Keratinocyte (primary cell): ENCODE data around the gene DDX41. TPM values are rescaled to one million over a fixed set of nuclear protein-coding genes. Genes with fewer than 3 reads are reported as not detected.

ENCODE experiments used
- DNase-seq: peaks from one replicate; pipeline ENCODE4 v3.0.0-alpha.2; 2011; ENCODE audit warnings: low read depth, missing footprints, low spot score
- FAIRE-seq: peaks from 2 replicates; lab custom pipeline; 2011; peaks lifted over from hg19 to GRCh38; lab: Jason Lieb, UNC
- H2AFZ ChIP-seq: 2 replicates; pipeline ENCODE4 v1.6.0; 2012; ENCODE audit warnings: low read length, control low read depth, inconsistent platforms; ENCODE audit not compliant: control insufficient read depth
- H3K27ac ChIP-seq: 2 replicates; pipeline ENCODE4 v1.5.1; 2011; ENCODE audit warnings: low read length; ENCODE audit not compliant: control insufficient read depth, insufficient read depth
- H3K27me3 ChIP-seq: 3 replicates; pipeline ENCODE4 v1.6.0; 2011; ENCODE audit warnings: low read length; ENCODE audit not compliant: control insufficient read depth, insufficient read depth; ENCODE audit errors: extremely low read depth
- H3K36me3 ChIP-seq, 2 experiments: 2 replicates in 1 of 2; 3 replicates in 1 of 2; pipeline ENCODE4 v1.5.1; 2011; ENCODE audit warnings: low read length in 2 of 2, mild to moderate bottlenecking in 1 of 2; ENCODE audit not compliant: control insufficient read depth in 2 of 2, insufficient read depth in 2 of 2; ENCODE audit errors: extremely low read depth in 1 of 2
- H3K4me1 ChIP-seq: 3 replicates; pipeline ENCODE4 v1.5.1; 2011; ENCODE audit warnings: low read length; ENCODE audit not compliant: control insufficient read depth, insufficient read depth; ENCODE audit errors: extremely low read depth
- H3K4me2 ChIP-seq: 3 replicates; pipeline ENCODE4 v1.6.0; 2011; ENCODE audit warnings: low read depth, low read length; ENCODE audit not compliant: control insufficient read depth, insufficient read depth; ENCODE audit errors: extremely low read depth
- H3K4me3 ChIP-seq, 3 experiments: fragments of 200-600 bp in 1 of 3; sonication (generic) in 1 of 3; 2 replicates in 2 of 3; 3 replicates in 1 of 3; pipeline ENCODE4 v1.5.1; 2011 to 2016; ENCODE audit warnings: low read length in 3 of 3, mild to moderate bottlenecking in 3 of 3, control low read depth in 2 of 3, inconsistent platforms in 1 of 3, low read depth in 1 of 3, mixed read lengths in 1 of 3, mixed run types in 1 of 3, moderate library complexity in 1 of 3; ENCODE audit not compliant: control insufficient read depth in 2 of 3, insufficient read depth in 2 of 3; ENCODE audit errors: extremely low read depth in 1 of 3
- H3K79me2 ChIP-seq: 2 replicates; pipeline ENCODE4 v1.6.0; 2012; ENCODE audit warnings: low read length; ENCODE audit not compliant: control insufficient read depth, insufficient read depth
- H3K9ac ChIP-seq: 3 replicates; pipeline ENCODE4 v1.6.0; 2011; ENCODE audit warnings: low read length; ENCODE audit not compliant: control insufficient read depth, insufficient read depth; ENCODE audit errors: extremely low read depth
- H3K9me1 ChIP-seq: 3 replicates; pipeline ENCODE4 v1.6.0; 2011; ENCODE audit warnings: low read length; ENCODE audit not compliant: control insufficient read depth, insufficient read depth; ENCODE audit errors: extremely low read depth
- H3K9me3 ChIP-seq: 2 replicates; pipeline ENCODE4 v1.5.1; 2012; ENCODE audit warnings: low read depth, low read length; ENCODE audit not compliant: control insufficient read depth
- H4K20me1 ChIP-seq: 3 replicates; pipeline ENCODE4 v1.6.0; 2011; ENCODE audit warnings: low read length; ENCODE audit not compliant: control insufficient read depth, insufficient read depth; ENCODE audit errors: extremely low read depth
- CTCF ChIP-seq, 3 experiments: IDR thresholded peaks in 1 of 3; conservative IDR thresholded peaks in 1 of 3; optimal IDR thresholded peaks in 1 of 3; 2 replicates in 2 of 3; 3 replicates in 1 of 3; pipeline versions ENCODE3 to v1.5.1; 2011; ENCODE audit warnings: low read length in 3 of 3, mild to moderate bottlenecking in 3 of 3, moderate library complexity in 2 of 3, control low read depth in 1 of 3, inconsistent platforms in 1 of 3; ENCODE audit not compliant: insufficient read depth in 2 of 3; ENCODE audit errors: extremely low read depth in 1 of 3
- EZH2 ChIP-seq: IDR thresholded peaks from one replicate; pipeline ENCODE4 v1.6.1; 2012; ENCODE audit warnings: inconsistent platforms, mild to moderate bottlenecking, low read length, moderate library complexity
- dilution Hi-C: fragments of 300-500 bp; cut with MboI; formaldehyde crosslinking; loops from one replicate; pipeline ENCODE4 v1.7.0; 2020; ENCODE audit warnings: low sequenced_read_pairs; ENCODE audit not compliant: extremely low pct_ligation_motif_present
- polyA plus RNA-seq, 5 experiments: library from polyadenylated mRNA; depleted of rRNA in 3 of 5; stranded (reverse) in 3 of 5; stranded (forward) in 1 of 5; unstranded in 1 of 5; fragments of >200 nt; gene quantifications; 1 replicate in 1 of 5; 2 replicates in 3 of 5; 3 replicates in 1 of 5; pipeline versions ENCODE4 v1.2.1 to v1.2.3, GENCODE V29; 2011 to 2012; ENCODE audit warnings: missing spikeins in 2 of 5, low read depth in 1 of 5, low replicate concordance in 1 of 5

The DDX41 gene
- polyA plus RNA-seq, 1 donor (not counting 4 experiments of a cell fraction or from before 2014, with no cell fraction given), result 71.3 TPM

GRCh38 chr5:177529247-177530203 lies 12.8 kb upstream of the DDX41 start:
- no peak for TF ChIP-seq CTCF (optimal IDR thresholded peaks at IDR 0.05 in 1 of 3, IDR thresholded peaks at IDR 0.05 in 1 of 3, conservative IDR thresholded peaks at IDR 0.05 in 1 of 3; ENCODE audit: extremely low read depth in 1 of 3, insufficient read depth in 2 of 3, low read length in 3 of 3)
- TF ChIP-seq EZH2, result no peak
- no peaks in the 10 kb centered on the region for H3K9me1 ChIP-seq
- H3K36me3 ChIP-seq, result peaks cover 52 to 55% of the 10 kb centered on the region in 2 experiments
- FAIRE-seq (peak; percentile 63), DNase-seq (no peak)
- no peak overlapping the region for H3K9ac ChIP-seq
- no peaks in the 10 kb centered on the region for H3K27me3 ChIP-seq
- peak overlapping the region; percentile 36 for H3K27ac ChIP-seq
- H3K4me3 ChIP-seq, result no peak overlapping the region
- H2AFZ ChIP-seq, result no peak overlapping the region
- peaks cover 19% of the 10 kb centered on the region for H3K4me1 ChIP-seq
- H3K9me3 ChIP-seq, result no peaks in the 10 kb centered on the region
- H3K79me2 ChIP-seq, result peaks cover 2% of the 10 kb centered on the region
- dilution Hi-C loops, result no loop called here
- peaks cover 5% of the 10 kb centered on the region for H4K20me1 ChIP-seq
- H3K4me2 ChIP-seq, result peak overlapping the region; percentile 25

GRCh38 chr5:177528631-177529030 lies 11.9 kb upstream of the DDX41 start:
- peaks cover 19% of the 10 kb centered on the region for H3K4me1 ChIP-seq
- H4K20me1 ChIP-seq, result peaks cover 3% of the 10 kb centered on the region
- H3K27ac ChIP-seq, result no peak overlapping the region
- H3K9me1 ChIP-seq, result no peaks in the 10 kb centered on the region
- H3K27me3 ChIP-seq, result no peaks in the 10 kb centered on the region
- FAIRE-seq (no peak), DNase-seq (no peak)
- no peak overlapping the region for H2AFZ ChIP-seq
- TF ChIP-seq CTCF (optimal IDR thresholded peaks at IDR 0.05 in 1 of 3, IDR thresholded peaks at IDR 0.05 in 1 of 3, conservative IDR thresholded peaks at IDR 0.05 in 1 of 3; ENCODE audit: extremely low read depth in 1 of 3, insufficient read depth in 2 of 3, low read length in 3 of 3) (no peak), EZH2 (no peak)
- H3K4me3 ChIP-seq, result no peak overlapping the region
- dilution Hi-C loops, result no loop called here
- H3K36me3 ChIP-seq, result peaks cover 56 to 58% of the 10 kb centered on the region in 2 experiments
- H3K9me3 ChIP-seq, result no peaks in the 10 kb centered on the region
- H3K9ac ChIP-seq, result no peak overlapping the region
- peaks cover 2% of the 10 kb centered on the region for H3K79me2 ChIP-seq
- no peak overlapping the region for H3K4me2 ChIP-seq
